Hematopoietic multipotent progenitor cell treated with erythropoietin and hydrocortisone succinate and interleukin-3 and kit ligand, for 15 days (in vitro differentiated cells): Measurements from ENCODE around the gene VAC14.

Source experiments
- DNase-seq: peaks from one replicate; pipeline ENCODE4 v3.0.0-alpha.2; 2015; ENCODE audit warnings: low spot score

VAC14 gene

GRCh38 chr16:70708366-70709246 lies 92.4 kb downstream of the VAC14 start:
- no peak for DNase-seq

- DNase-seq: no peak
Measured at GRCh38 chr16:70706948-70707465, 94.0 kb downstream of the VAC14 start.

GRCh38 chr16:70705056-70705455 lies 95.9 kb downstream of the VAC14 start:
- no peak for DNase-seq

DNA sequence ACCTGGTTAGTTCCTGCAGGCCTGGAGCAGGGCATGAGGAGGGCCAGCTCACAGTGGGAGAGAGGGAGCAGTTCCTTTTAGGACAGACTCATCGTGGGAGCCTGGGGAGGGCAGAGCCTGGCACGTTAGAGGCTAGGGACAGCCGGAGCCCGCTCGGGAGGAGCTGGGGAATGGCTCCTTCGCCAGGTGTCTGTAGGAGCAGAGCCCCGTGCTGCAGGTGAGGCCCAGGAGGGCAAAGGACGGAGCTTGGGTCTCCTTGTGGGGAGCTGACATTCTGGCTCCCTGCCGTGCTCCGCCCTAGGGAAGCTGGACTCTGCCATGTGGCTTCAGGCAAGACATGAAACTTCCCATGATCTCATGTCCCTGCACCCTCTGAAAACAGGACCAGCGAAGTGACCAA lies 96.4 kb downstream of the VAC14 start:
- no peak for DNase-seq

DNA sequence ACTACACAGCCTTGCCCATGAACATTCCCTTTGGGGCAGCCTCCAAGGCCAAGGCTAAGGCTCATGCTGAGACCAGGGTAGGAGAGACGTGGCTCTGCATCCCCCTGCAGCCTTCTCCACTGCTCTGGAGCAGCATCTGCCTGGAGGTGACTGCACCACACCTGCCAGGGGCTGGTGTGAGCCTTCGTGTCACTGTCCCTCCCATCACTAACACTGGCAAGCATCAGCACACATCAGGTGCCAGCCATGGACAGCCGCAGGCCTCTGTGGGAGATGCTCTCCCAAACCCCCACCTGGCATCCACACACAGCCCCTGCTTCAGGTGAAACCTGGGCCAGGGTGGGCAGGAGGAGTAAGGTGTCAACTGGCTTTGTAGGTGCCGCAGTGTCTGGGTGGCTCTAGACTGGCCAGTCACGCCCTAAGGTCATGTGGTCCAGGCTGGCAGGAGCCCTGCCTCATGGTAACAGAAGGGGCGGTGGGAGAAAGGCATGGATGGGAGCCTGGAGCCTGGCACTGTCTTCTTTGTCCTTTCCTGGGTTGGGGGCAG lies 97.0 kb downstream of the VAC14 start:
- no peak for DNase-seq

GRCh38 chr16:70703041-70703834 lies 97.7 kb downstream of the VAC14 start:
- no peak for DNase-seq

- peak; percentile 19 for DNase-seq
Measured at GRCh38 chr16:70702624-70703023, 98.3 kb downstream of the VAC14 start.

DNA sequence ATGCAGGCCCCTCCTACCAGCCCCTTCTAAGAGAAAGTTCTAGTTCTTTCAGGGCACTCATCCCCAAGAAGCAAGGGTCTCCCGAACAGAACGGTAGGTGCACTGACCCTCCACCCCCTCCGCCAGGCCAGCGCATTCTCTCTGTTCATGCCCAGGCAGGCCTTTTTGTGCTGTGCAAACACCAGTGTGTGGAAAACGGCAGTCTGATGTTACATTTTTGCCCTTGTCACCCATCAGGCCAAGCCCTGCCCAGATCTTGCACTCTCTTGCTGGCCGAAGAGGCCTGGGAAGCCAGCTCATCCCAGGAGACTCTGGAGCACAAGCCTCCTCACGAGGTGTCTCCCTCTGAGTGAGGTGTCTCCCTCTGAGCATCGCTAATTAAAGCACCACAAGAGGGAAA lies 99.0 kb downstream of the VAC14 start:
- no peak for DNase-seq

- no peak for DNase-seq
Measured at GRCh38 chr16:70701596-70701995, 99.4 kb downstream of the VAC14 start.

DNA sequence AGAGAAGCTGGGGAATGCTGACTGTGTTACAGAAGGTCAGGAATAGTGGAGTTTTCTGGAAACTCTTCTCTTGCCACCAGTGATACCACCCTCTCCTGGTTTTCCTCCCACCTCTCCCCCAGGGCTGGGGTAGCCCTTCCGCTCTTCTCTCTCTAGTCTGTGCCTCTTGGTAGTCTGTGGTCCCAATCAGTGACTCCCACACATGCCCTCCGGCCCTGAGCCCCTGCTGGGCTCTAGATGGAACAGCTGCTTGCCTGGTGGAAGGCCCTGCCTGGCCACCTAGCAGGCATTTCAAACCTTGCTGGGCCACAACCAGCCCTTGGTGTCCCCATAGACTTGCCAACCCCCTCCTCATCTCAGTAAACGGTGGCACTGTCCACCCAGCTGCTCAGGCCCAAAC lies 99.9 kb downstream of the VAC14 start:
- DNase-seq: no peak

DNA sequence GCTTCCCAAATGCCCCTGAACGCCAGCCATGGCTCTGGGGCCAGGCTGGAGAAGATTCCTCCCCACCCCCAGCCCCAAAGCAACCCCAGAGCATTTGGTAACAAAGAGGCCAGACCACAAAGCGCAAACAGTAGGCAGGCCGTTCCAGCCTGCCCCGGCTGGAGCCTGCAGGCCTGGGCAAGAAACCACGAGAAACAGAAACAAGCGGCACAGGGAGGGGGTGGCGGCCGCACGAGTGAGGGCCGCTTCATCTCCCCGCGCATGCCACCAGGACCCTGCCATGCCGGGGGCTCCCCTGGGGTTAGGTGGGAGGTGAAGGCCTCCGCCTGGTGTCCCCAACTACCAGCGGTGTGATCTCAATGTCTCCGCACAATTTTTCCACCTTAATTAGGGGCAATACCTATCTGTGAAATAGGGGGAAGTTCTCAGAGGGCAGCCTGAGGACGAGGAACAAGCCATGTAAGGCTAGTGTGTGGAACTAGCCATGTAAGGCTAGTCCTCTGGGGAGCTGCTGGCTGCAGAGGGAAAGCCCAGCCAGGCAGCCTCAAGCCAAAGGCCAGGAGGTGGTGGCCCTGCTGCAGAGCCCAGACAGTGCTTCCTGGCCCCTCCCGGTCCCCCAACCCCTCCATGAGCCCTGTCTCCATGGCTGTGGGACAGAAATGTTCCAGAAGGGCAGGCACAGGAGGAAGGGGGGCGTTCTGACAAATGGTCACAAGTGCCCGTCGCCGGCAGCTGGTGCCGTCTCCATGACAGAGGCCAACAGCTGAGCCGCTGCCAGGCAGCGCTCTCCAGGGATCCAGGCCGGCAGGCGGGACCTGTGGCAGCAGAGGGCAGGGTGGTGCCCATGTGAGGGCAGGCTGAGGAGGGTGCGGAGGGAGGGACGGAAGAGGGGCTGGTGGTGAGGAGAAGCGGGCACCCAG lies 100.6 kb downstream of the VAC14 start:
- DNase-seq: no peak

DNA sequence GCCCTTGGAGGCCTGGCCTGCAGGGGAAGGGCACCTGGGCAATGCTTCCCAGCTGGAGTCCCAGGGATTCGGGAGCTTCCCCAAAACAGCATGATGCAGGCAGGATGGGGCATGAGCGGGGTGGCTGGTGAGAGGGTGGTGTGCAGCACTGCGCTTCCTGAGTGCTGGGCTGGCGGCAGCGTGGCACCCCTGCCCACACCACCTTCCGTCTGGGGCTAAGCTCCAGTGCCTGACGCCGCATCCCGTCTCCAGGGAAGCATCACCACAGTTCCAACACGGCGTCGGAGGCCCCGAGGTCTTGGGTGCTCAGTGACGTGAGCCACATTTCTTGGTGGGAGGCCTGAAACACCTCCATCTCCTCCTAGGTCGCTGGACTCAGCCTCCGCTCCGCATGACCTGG lies 101.3 kb downstream of the VAC14 start:
- DNase-seq: no peak

DNA sequence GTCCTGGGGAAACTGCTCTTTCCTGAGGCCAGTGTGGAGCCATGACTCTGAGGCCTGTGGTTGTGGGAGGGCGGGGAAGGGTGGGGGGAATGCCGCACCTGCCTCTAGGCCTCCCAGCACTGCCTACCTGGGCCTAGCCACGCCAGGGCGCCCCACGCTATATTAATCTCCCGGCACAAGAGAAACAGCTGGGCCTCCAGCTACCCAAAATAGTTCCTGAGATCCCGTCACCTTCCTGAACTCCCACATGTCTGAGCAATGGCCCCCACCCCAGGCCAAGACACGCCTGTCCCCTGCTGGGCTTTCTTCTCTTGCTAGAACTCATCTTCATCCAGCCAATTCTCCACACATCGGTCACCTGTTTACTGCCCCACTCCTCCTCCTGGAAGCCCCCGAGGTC lies 102.1 kb downstream of the VAC14 start:
- DNase-seq: no peak

DNA sequence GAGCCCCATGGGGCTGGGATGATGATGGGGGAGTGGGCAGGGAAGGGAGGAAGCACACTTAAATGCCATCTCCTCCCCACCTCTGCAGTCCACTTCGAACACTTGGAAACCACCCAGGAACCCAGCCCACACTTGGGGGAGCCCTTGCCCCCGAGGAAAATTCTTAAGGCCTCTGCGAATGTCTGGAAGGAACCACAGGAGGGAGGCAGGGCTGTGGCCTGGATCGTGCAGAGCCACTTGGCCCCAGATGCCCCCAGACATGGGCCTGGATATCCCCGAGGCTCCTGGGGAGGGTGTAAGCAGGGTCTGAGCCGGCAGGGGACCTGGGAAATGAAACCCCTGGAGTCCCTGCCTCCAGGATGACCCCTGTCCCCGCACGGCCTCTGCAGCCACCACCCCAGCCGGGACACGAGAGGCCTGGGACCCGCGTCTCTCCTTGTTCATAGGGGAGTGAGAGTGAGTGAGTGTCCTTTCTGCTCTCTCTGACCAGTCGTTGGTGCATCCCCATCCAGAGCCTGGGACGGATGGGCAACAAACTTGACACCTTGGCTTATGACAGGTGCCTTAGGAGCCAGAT lies 103.3 kb downstream of the VAC14 start:
- no peak for DNase-seq

- peak; percentile 42 for DNase-seq
Measured at GRCh38 chr16:70696952-70697593, 103.9 kb downstream of the VAC14 start.

GRCh38 chr16:70696355-70696754 lies 104.6 kb downstream of the VAC14 start:
- DNase-seq: peak; percentile 32

- DNase-seq: peak; percentile 95
Measured at GRCh38 chr16:70695331-70696070, 105.5 kb downstream of the VAC14 start.

- DNase-seq: peak; percentile 65
Measured at GRCh38 chr16:70694868-70695218, 106.1 kb downstream of the VAC14 start.

- DNase-seq: peak; percentile 24
Measured at GRCh38 chr16:70694088-70694867, 106.7 kb downstream of the VAC14 start.
